HG03432 (cell line): Measurements from ENCODE around the gene BORCS8.
"Not testable (repeated sequence)": the region's sequence is repeated elsewhere in the genome, so short reads cannot be mapped to it uniquely, and the experiment has no call there.

Experiments
- ATAC-seq: cut with Tn5 transposase; IDR thresholded peaks from one replicate; pipeline ENCODE4 v1.9.1; 2021; ENCODE audit warnings: mild to moderate bottlenecking, moderate library complexity; ENCODE audit not compliant: unreplicated experiment

The BORCS8 gene

GRCh38 chr19:19185853-19186740 lies 5.9 kb downstream of the BORCS8 start:
- no peak for ATAC-seq

- ATAC-seq, result no peak
Observed at GRCh38 chr19:19181488-19181998, 10.4 kb downstream of the BORCS8 start.

- no peak for ATAC-seq
Observed at GRCh38 chr19:19179548-19180441, 12.2 kb downstream of the BORCS8 start.

GRCh38 chr19:19176950-19177349 lies 15.0 kb downstream of the BORCS8 start:
- ATAC-seq, result no peak

- not testable (repeated sequence) for ATAC-seq
Observed at GRCh38 chr19:19173243-19173642, 18.7 kb downstream of the BORCS8 start.

GRCh38 chr19:19171821-19172532 lies 20.0 kb downstream of the BORCS8 start:
- ATAC-seq, result no peak

- no peak for ATAC-seq
Observed at GRCh38 chr19:19170873-19171672, 20.9 kb downstream of the BORCS8 start.

- peak; percentile 80 for ATAC-seq
Observed at GRCh38 chr19:19170053-19170872, 21.7 kb downstream of the BORCS8 start, which contains the start of gene MEF2B. TSS of gene MEF2B (minus strand) at chr19:19170263. CDS start at chr19:19150735, 19,528 bp downstream.

- no peak for ATAC-seq
Observed at GRCh38 chr19:19169236-19170052, 22.5 kb downstream of the BORCS8 start.

- ATAC-seq, result no peak
Observed at GRCh38 chr19:19167612-19168011, 24.3 kb downstream of the BORCS8 start.

- ATAC-seq, result no peak
Observed at GRCh38 chr19:19165396-19165795, 26.6 kb downstream of the BORCS8 start.

- ATAC-seq, result no peak
Observed at GRCh38 chr19:19162495-19162894, 29.5 kb downstream of the BORCS8 start.

GRCh38 chr19:19160461-19161035 lies 31.4 kb downstream of the BORCS8 start:
- peak; percentile 42 for ATAC-seq

GRCh38 chr19:19159534-19159933 lies 32.4 kb downstream of the BORCS8 start:
- ATAC-seq, result no peak

GRCh38 chr19:19157808-19158207 lies 34.1 kb downstream of the BORCS8 start:
- no peak for ATAC-seq

GRCh38 chr19:19155495-19156219 lies 36.3 kb downstream of the BORCS8 start:
- peak; percentile 66 for ATAC-seq
